GM12891 (cell line): ENCODE results near the gene LRRFIP2.

Experiments used
- PAX5 ChIP-seq: IDR thresholded peaks from 2 replicates; pipeline ENCODE4 v1.6.1; 2011; ENCODE audit warnings: low read length, moderate library complexity, mild to moderate bottlenecking; ENCODE audit not compliant: insufficient read depth, severe bottlenecking
- POLR2A ChIP-seq: IDR thresholded peaks from 2 replicates; pipeline ENCODE4 v1.6.1; 2011; ENCODE audit warnings: low read depth, low read length, control low read depth
- POLR2AphosphoS5 ChIP-seq: IDR thresholded peaks from 2 replicates; pipeline ENCODE4 v1.6.1; 2011; ENCODE audit warnings: low read depth, low read length, control low read depth
- POU2F2 ChIP-seq: IDR thresholded peaks from 2 replicates; pipeline ENCODE4 v1.6.1; 2011; ENCODE audit warnings: low read depth, mild to moderate bottlenecking, control low read depth, low read length, moderate library complexity
- SPI1 ChIP-seq: IDR thresholded peaks from 2 replicates; pipeline ENCODE4 v1.6.1; 2011; ENCODE audit warnings: low read depth, low read length, control low read depth
- TAF1 ChIP-seq: IDR thresholded peaks from 2 replicates; pipeline ENCODE4 v1.6.1; 2011; ENCODE audit warnings: low read depth, low read length, control low read depth

DNA sequence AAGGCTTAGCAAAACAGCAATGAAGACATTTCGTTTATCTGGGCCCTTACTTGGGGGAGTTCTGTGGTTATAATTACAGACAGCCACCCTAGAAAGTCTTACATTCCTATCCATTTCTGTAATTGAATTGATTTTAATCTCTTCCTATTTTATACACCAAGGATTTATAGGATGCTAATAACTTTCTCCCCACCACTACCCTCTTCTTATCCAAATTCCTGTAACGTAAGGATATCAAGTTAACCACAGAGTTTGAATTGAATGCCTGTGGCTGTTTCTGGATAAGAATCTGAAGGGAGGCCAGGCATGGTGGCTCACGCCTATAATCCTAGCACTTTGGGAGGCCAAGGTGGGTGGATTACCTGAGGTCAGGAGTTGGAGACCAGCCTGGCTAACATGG, 102.5 kb downstream of the LRRFIP2 start:
- no peak for TF ChIP-seq TAF1
- TF ChIP-seq POLR2AphosphoS5, result no peak
- TF ChIP-seq POLR2A, result no peak
- no peak for TF ChIP-seq SPI1
- no peak for TF ChIP-seq PAX5
- TF ChIP-seq POU2F2, result no peak
